ENCODE results near the gene CTSC. TPM values are rescaled to one million over a fixed set of nuclear protein-coding genes. Genes with fewer than 3 reads are reported as not detected.

Gene CTSC
- total RNA-seq, 1 experiment from 2014 or later: 38.0 TPM

DNA sequence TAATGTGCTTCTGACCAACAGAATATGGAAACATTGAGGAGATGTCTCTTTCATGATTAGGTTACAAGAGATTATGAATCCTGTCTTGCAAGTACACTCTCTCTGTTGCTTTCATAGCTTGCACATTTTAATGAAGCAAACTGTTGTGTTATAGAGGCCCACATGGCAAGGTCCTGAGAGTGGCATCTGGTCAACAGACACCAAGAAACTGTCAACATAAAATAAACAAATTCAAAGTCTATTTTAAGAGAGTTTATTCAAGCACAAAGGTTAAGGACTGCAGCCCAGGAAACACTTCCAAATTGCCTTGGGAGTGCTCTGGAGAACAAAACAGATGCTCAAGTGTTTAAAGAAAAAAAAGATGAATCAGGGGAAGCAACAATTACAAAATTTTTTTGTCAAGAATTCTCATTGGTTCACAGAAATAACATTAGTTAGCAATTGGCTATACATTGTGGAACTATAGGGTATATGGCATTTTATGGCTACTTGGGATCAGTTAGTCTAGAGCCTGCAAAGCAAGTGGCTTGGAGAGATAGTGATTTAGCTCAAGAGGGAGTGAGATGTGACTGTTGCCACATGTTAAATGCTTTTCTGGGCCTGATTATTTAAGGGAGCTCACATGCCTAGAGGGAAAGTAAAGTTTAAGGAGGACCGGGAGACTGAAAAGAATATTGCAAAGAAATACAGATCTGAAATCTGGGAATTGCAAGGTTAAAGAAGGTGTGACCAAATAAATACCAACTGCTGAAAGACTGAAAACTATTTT, 54.6 kb downstream of the CTSC start:
- no TSS peak for BruUV-seq (replicated peaks)
- no peaks in the 10 kb centered on the region for H3K9me2 ChIP-seq (ENCODE audit: insufficient read depth)
- TF ChIP-seq POLR2AphosphoS5 (IDR thresholded peaks at IDR 0.05; ENCODE audit: low read depth, low read length) (no peak), RAD21 (IDR thresholded peaks at IDR 0.05; ENCODE audit: low read depth) (no peak), YY1 (IDR thresholded peaks at IDR 0.05; ENCODE audit: extremely low read depth, insufficient replicate concordance, low read depth, low read length) (no peak)
- H3K4me2 ChIP-seq (ENCODE audit: low read length): no peak overlapping the region
- ATAC-seq: no peak
- no peak overlapping the region for H2AFZ ChIP-seq (ENCODE audit: low read depth, low read length, poor library complexity, severe bottlenecking)
- no peak overlapping the region for H3K4me3 ChIP-seq (replicated peaks in 1 of 2; ENCODE audit: low read depth in 1 of 2, low read length in 2 of 2)
- no peaks in the 10 kb centered on the region for H4K20me1 ChIP-seq (ENCODE audit: insufficient read depth)
- CTCF ChIA-PET: interaction anchor here (2.6 kb wide), 1 partner anchor 266 kb away, joined by 19 read pairs; no protein-coding TSS in a partner anchor
- intact Hi-C loops (cut with micrococcal nuclease): loop anchor here (10.0 kb wide), 1 partner anchor 408 kb away; no protein-coding TSS in a partner anchor
- no peaks in the 10 kb centered on the region for H3K4me1 ChIP-seq (ENCODE audit: control insufficient read depth in 1 of 2, insufficient read depth in 2 of 2, low read length in 2 of 2)
- POLR2A ChIA-PET: no interaction called here
- DNase-seq (ENCODE audit: low read depth, low spot score): no peak
- RAD21 ChIA-PET (ENCODE audit: low non-redundant PET in 1 of 2, low total read pairs in 2 of 2, uncharacterized antibody in 2 of 2, unreplicated experiment in 2 of 2): no interaction called here
- no peak overlapping the region for H3K27ac ChIP-seq (ENCODE audit: low read depth, low read length)
- H3K27me3 ChIP-seq (ENCODE audit: insufficient read depth, low read length): no peaks in the 10 kb centered on the region
- H3K9ac ChIP-seq (ENCODE audit: low read length): no peak overlapping the region
- H3K79me2 ChIP-seq (ENCODE audit: insufficient read depth, low read length): no peaks in the 10 kb centered on the region
- no peaks in the 10 kb centered on the region for H3K9me3 ChIP-seq (ENCODE audit: control insufficient read depth in 1 of 2, insufficient read depth in 1 of 2, low read depth in 1 of 2, low read length in 2 of 2)
- no peaks in the 10 kb centered on the region for H3K36me3 ChIP-seq (ENCODE audit: control insufficient read depth in 1 of 2, insufficient read depth in 2 of 2, low read length in 2 of 2)

GRCh38 chr11:88281317-88281712, 56.2 kb downstream of the CTSC start:
- DNase-seq (ENCODE audit: low read depth, low spot score) (no peak), ATAC-seq (peak; percentile 42; the same call in 1 of the 2 replicates)
- POLR2A ChIA-PET: no interaction called here

More at GRCh38 chr11:88281317-88281712, 56.2 kb downstream of the CTSC start:
- no peak overlapping the region for H3K27ac ChIP-seq (ENCODE audit: low read depth, low read length)
- no peak overlapping the region for H3K9ac ChIP-seq (ENCODE audit: low read length)
- RAD21 ChIA-PET (ENCODE audit: low non-redundant PET in 1 of 2, low total read pairs in 2 of 2, uncharacterized antibody in 2 of 2, unreplicated experiment in 2 of 2): interaction anchor here in 1 of 2 experiments (0.7 kb wide), 1 partner anchor 266 kb away, joined by 3 read pairs; no protein-coding TSS in a partner anchor
- H3K9me2 ChIP-seq (ENCODE audit: insufficient read depth): no peaks in the 10 kb centered on the region
- no peak overlapping the region for H2AFZ ChIP-seq (ENCODE audit: low read depth, low read length, poor library complexity, severe bottlenecking)
- no peaks in the 10 kb centered on the region for H3K79me2 ChIP-seq (ENCODE audit: insufficient read depth, low read length)
- no TSS peak for BruUV-seq (replicated peaks)
- intact Hi-C loops (cut with micrococcal nuclease): loop anchor here (1.0 to 10.0 kb wide), 3 partner anchors 179 to 407 kb away; no protein-coding TSS in a partner anchor
- H3K4me3 ChIP-seq (replicated peaks in 1 of 2; ENCODE audit: low read depth in 1 of 2, low read length in 2 of 2): no peak overlapping the region
- no peaks in the 10 kb centered on the region for H3K9me3 ChIP-seq (ENCODE audit: control insufficient read depth in 1 of 2, insufficient read depth in 1 of 2, low read depth in 1 of 2, low read length in 2 of 2)
- no peaks in the 10 kb centered on the region for H3K4me1 ChIP-seq (ENCODE audit: control insufficient read depth in 1 of 2, insufficient read depth in 2 of 2, low read length in 2 of 2)
- CTCF ChIA-PET: interaction anchor here (0.8 to 2.6 kb wide), 4 partner anchors 178 to 265 kb away, joined by 3 to 19 read pairs (median 4); no protein-coding TSS in a partner anchor
- H3K4me2 ChIP-seq (ENCODE audit: low read length): no peak overlapping the region
- H3K27me3 ChIP-seq (ENCODE audit: insufficient read depth, low read length): no peaks in the 10 kb centered on the region
- no peaks in the 10 kb centered on the region for H4K20me1 ChIP-seq (ENCODE audit: insufficient read depth)
- TF ChIP-seq CTCF (IDR thresholded peaks at IDR 0.05 in 2 of 3, conservative IDR thresholded peaks at IDR 0.05 in 1 of 3; ENCODE audit: borderline replicate concordance in 1 of 3, insufficient read depth in 1 of 3, low read depth in 2 of 3, low read length in 2 of 3): peak; percentile 2 to 32 (median 32); a peak in 3 of 6 replicates
- TF ChIP-seq, protein P1, sequence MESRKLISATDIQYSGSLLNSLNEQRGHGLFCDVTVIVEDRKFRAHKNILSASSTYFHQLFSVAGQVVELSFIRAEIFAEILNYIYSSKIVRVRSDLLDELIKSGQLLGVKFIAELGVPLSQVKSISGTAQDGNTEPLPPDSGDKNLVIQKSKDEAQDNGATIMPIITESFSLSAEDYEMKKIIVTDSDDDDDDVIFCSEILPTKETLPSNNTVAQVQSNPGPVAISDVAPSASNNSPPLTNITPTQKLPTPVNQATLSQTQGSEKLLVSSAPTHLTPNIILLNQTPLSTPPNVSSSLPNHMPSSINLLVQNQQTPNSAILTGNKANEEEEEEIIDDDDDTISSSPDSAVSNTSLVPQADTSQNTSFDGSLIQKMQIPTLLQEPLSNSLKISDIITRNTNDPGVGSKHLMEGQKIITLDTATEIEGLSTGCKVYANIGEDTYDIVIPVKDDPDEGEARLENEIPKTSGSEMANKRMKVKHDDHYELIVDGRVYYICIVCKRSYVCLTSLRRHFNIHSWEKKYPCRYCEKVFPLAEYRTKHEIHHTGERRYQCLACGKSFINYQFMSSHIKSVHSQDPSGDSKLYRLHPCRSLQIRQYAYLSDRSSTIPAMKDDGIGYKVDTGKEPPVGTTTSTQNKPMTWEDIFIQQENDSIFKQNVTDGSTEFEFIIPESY (IDR thresholded peaks at IDR 0.05; ENCODE audit: extremely low read depth, insufficient replicate concordance, low read length): no peak
- TF ChIP-seq POLR2AphosphoS5 (IDR thresholded peaks at IDR 0.05; ENCODE audit: low read depth, low read length): no peak
- no peak for TF ChIP-seq ELF1 (IDR thresholded peaks at IDR 0.05; ENCODE audit: borderline replicate concordance, low read depth)
- TF ChIP-seq SRF (IDR thresholded peaks at IDR 0.05; ENCODE audit: low read depth): no peak
- TF ChIP-seq CBX3 (IDR thresholded peaks at IDR 0.05; ENCODE audit: low read depth): no peak
- TF ChIP-seq ZFX (IDR thresholded peaks at IDR 0.05): no peak
- no peak for TF ChIP-seq TCF7L2 (IDR thresholded peaks at IDR 0.05; ENCODE audit: borderline replicate concordance, extremely low read depth, insufficient read depth, insufficient read length)
- TF ChIP-seq EGR1 (IDR thresholded peaks at IDR 0.05; ENCODE audit: low read depth): no peak
- TF ChIP-seq POLR2A (IDR thresholded peaks at IDR 0.05; ENCODE audit: borderline replicate concordance, extremely low read depth, insufficient read depth, insufficient read length): no peak
- no peak for TF ChIP-seq JUND (IDR thresholded peaks at IDR 0.05)
- TF ChIP-seq, protein P2, sequence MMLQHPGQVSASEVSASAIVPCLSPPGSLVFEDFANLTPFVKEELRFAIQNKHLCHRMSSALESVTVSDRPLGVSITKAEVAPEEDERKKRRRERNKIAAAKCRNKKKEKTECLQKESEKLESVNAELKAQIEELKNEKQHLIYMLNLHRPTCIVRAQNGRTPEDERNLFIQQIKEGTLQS (IDR thresholded peaks at IDR 0.05): no peak
- peak; percentile 62 for TF ChIP-seq RAD21 (IDR thresholded peaks at IDR 0.05; ENCODE audit: low read depth)
- TF ChIP-seq SIN3A (IDR thresholded peaks at IDR 0.05; ENCODE audit: low read depth): no peak
- H3K36me3 ChIP-seq (ENCODE audit: control insufficient read depth in 1 of 2, insufficient read depth in 2 of 2, low read length in 2 of 2): no peaks in the 10 kb centered on the region

Data from HCT116 (cell line).